ENCODE measurements around the gene SWSAP1.

- TF ChIP-seq CTCF (IDR thresholded peaks at IDR 0.05; ENCODE audit: low read length) = no peak
- no peak for TF ChIP-seq EZH2 (IDR thresholded peaks at IDR 0.05; ENCODE audit: borderline replicate concordance, low read length)
Measured at GRCh38 chr19:11390933-11391680, 16.6 kb downstream of the SWSAP1 start.
